Activated CD8-positive, alpha-beta memory T cell treated with anti-CD3 and anti-CD28 coated beads, Interleukin-2, amount 50 U/mL, for 1 hour (primary cell): ENCODE measurements around the gene NOTCH1.
"Not testable (repeated sequence)": the region's sequence is repeated elsewhere in the genome, so short reads cannot be mapped to it uniquely, and the experiment has no call there.

Source experiments
- DNase-seq: peaks from one replicate; pipeline ENCODE4 v3.0.0-alpha.2; 2020; ENCODE audit errors: extremely low read depth

NOTCH1 gene

GRCh38 chr9:136578915-136579649, 33.2 kb upstream of the NOTCH1 start:
- no peak for DNase-seq

DNA sequence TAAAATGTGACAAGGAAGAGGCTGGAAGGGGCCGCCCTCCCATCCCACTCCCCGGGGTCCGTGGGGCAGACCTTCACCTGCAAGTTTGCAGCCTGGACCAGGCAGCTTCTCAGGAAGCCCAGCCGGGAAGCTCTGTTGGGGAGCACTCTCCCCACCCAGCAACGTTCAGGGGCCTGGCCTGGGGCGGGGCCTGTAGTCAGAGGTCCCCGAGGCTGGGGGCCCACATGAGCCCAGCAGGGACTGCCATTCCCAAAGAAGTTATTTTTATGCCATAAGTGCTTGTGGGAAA, 32.7 kb upstream of the NOTCH1 start:
- DNase-seq = no peak

GRCh38 chr9:136577941-136578625, 32.2 kb upstream of the NOTCH1 start:
- DNase-seq = no peak

- DNase-seq = no peak
Observed at GRCh38 chr9:136576269-136576626, 30.4 kb upstream of the NOTCH1 start.

DNA sequence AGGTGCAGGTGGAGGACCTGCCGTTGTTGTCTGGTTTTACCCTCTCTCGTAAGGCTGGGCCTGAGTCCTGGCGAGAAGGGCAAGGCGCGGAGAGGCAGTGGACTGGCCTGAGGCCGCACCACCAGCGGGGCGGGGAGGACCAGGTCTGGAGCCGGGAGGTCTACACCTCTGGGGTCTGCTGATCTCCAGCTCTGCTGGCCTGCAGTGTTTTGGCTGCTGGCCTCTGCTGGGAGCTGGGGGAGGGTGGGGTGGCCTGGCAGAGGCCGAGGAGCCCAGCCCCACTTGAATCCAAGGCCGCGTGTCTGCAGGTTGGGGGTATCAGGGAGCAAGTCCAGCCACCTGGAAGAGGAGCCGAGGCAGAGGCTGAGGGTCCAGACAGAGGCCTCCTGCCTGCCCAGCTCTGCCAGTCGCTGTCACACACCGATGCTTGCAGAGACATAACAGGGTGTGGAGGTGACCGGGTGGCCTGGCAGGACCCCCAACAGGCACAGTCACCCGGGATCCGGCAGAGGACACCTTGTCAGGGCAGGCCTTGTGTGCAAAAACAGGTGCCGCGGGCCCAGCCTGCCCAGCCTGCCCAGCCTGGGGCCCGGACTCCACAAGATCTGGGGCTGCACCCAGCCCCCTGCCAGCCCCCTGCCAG, 29.9 kb upstream of the NOTCH1 start:
- no peak for DNase-seq

DNA sequence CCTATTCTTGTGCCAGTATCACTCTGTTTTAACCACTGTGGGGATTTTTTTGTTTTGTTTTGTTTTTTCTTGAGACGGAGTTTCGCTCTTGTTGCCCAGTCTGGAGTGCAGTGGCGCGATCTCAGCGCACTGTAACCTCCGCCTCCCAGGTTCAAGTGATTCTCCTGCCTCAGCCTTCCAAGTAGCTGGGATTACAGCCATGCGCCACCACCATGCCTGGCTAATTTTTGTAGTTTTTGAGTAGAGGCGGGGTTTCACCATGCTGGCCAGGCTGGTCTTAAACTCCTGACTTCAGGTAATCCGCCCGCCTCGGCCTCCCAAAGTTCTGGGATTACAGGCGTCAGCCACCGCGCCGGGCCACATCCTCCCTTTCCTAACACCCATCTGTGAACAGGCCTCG, 28.8 kb upstream of the NOTCH1 start:
- DNase-seq = not testable (repeated sequence)

DNA sequence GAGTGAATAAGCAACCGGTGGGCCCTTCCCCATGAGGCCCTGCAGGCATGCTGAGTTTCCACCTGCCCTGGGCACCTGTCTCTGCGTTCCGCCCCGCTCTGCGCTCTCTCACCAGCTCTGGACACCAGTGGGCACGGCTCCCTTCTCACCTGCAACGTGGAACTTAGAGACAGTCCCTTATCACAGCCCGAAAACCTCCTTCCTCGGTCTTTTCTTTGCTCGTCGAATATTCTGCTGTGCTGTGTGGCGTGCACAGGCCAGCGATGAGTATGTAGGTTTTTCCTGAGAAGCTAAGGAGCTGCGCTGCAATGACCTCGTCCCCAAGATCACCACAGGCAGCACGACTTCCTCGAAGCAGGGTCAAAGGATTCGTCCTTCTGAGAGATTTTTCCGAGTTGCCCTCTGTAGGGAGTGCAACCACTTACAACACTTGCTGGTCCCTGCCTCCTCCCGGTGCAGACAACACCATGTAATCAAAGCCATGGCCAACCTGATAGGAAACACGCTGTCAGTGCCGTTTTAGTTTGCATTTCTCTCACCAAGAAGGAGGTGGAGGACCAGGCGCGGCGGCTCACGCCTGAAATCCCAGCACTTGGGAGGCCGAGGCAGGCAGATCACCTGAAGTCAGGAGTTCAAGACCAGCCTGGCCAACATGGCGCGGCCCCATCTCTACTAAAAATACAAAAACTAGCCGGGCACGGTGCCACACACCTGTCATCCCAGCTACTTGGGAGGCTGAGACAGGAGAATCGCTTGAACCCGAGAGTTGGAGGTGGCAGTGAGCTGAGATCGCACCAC, 27.2 kb upstream of the NOTCH1 start:
- no peak for DNase-seq

DNA sequence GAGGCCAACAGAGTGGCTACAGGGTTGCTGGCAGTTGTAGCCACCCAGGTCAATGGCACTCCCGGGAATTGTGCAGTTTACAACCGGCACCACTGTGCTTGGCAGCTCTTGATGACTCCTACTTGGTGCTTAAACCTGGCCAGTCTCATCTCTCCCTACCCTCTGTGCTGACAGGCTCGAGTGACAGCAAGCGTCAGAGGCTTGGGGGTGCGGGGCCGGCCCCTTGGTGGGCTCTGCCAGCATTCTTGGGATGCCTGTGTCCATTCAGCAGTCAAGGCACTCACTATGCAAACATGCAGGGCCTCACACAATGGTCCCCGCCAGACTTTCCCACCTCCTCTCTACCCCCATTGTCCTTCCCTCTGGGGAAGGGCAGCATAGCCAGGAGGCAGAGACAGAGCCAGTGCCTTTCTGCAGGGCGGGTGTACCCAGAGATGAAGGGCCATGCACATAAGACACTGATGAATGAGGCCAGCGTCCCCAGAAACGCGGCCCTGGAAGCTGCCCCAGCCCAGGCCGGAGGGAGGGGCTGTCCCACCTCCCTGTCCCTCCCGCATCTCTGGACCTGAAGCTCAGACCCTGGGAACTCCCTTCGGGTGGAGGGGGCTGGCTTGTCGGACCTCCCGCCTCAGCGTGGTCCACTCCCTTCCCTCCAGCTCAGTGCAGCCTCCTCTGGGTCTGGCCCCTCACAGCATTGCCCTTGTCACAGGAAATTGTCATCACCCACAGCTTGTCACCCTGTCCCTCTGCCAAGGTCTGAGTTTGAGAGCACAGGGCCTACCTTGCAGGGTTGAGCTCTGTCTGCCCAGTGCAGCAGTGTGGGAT, 26.4 kb upstream of the NOTCH1 start:
- DNase-seq = no peak

GRCh38 chr9:136571531-136571930, 25.7 kb upstream of the NOTCH1 start:
- no peak for DNase-seq

DNA sequence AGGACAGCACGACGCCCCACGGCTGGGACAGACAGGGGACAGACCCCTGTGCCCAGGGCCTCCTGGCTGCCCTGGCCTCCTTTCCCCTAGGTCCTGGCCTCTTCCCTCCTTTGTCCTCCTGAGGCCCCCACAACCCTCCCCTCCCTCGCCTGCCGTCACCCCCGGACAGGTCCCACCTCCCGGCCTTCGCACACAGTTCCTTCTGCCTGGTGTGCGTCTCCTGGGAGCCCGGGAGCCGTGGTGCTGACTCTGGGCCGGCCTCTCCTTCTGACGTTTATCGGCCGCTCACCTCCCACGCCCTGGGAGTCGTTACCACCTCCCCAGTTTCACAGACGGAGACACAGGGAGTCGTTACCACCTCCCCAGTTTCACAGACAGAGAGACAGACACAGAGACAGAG, 25.1 kb upstream of the NOTCH1 start:
- DNase-seq = no peak

GRCh38 chr9:136570191-136570845, 24.5 kb upstream of the NOTCH1 start:
- DNase-seq = no peak

DNA sequence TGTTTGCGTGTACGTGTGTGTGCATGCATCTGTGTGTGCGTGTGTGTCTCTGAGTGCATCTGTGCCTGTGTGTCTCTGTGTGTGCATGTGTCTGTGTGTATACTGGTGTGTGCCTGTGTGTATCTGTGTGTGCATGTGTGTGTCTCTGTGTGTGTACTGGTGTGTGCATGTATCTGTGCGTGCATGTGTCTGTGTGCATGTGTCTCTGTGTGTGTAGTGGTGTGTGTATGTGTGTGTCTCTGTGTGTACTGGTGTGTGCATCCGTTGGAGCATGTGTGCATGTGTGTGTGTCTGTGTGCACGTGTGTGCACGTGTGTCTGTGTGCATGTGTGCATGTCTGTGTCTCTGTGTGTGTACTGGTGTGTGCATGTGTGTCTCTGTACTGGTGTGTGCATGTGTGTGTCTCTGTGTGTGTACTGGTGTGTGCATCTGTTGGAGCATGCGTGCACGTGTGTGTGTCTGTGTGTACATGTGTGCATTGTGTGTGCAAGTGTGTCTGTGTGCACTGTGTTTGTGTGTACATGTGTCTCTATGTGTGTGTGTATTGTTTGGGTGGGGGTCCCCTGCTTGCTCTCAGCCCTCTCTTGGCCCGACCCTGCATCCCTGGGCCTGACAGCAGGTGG, 23.8 kb upstream of the NOTCH1 start:
- DNase-seq = no peak

GRCh38 chr9:136568288-136569081, 22.6 kb upstream of the NOTCH1 start:
- DNase-seq = no peak

DNA sequence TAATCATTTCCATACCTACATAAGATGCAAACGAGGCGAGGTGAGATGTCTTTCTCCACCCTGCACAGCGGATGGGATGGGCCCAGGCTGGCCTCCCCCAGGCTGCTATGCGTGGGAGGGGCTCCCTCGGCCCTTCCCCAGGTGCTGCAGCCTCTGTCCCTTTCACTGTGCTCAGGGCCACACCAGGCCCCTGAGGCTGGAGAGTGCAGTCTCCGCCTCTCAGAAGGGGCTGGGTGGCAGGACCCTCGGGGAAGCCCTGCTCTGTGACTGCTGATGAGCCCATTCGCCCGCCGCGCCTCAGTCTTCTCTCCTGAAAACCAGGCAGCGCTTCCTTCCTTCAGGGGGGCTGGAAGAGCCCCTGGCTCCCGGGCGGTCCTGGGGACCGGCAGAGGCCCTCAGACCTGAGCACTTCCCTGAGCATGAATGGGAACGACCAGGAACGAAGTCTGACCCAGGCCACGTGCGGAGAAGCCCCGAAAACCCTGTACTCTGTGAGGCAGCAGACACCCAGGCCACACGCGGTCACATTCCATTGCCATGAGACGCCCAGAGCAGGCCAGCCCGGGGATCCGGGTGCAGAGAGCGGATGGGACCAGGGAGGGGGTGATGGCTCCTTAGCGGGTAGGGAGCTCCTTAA, 21.9 kb upstream of the NOTCH1 start:
- DNase-seq = no peak

DNA sequence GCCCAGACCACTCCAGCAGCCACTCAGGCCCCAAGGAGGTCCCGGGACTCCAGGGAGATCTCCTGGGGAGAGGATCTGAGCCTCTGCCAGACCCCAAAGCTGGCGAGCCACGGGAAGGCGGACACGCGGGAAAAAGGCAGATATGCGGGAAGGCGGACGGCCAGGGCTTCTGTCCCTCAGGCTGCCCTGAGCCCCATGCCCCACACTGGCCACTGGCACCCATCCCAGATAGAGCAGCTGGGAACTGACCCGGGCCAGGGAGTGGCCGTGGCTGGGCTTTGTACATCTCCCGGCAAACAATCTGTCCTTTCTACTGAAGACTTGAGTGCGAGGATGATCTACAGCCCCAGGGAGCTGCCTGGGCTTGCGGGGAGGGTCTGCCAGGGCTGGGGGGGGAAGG, 21.1 kb upstream of the NOTCH1 start:
- no peak for DNase-seq

DNA sequence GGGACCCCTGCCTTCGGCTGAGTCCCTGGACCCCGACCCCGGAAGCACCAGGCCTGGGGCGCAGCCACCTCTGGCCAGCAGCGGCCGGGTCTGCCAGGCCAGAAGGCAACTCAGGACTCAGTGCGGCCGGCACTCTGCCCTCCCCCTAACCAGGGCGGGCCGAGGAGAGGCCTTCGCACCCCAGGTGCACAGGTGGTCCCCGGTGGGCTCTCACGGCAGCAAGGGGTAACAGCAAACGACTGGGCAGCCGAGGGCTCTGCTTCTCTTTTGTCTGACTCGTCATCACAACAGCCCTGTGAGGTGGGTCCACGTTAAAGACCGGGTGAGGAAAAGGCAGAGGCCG, 20.7 kb upstream of the NOTCH1 start:
- no peak for DNase-seq

DNA sequence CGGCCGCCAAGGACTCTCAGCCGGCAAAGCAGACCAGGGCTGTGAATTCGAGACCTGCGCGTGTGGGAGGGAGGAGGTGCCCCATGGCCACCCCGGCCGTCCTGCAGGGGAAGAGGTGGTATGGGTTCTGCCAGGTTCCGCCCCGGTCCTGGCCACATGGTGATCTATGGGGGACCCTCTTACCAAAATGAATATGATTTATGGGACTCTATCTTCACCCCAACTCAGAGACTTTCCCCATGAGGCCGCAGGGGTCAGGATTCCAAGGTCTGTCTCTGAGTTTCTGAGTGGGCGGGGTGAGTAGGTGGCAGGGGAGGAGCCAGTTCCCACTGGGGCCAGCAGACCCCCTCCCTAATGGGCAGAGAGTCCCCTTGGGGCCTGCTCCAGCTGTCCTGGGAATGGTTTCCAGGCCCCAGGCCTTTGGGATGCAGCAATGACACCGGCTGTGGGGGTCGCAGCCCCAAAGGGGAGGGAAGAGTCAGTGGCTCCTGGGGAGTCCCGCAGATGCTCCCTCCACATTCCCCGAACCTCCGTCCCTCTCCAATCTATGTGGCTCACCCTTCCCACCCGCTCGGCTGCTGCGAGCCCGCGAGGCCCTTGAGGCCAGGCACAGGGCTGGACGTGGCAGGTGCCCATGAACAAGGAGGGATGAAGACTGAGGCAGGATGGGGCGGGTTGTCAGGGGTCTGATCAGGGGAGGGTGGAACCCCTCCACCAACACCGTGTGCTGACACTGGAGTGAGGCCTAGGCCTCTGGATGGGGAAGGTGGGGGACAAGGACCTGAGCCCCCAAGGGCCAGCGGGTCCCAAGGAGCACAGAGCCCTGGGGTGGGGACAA, 20.1 kb upstream of the NOTCH1 start:
- no peak for DNase-seq

- DNase-seq = no peak
Observed at GRCh38 chr9:136565086-136565714, 19.4 kb upstream of the NOTCH1 start.
